ENCODE data around the gene SAC3D1.
"Not testable (repeated sequence)": the region's sequence is repeated elsewhere in the genome, so short reads cannot be mapped to it uniquely, and the experiment has no call there.

Gene SAC3D1

DNA sequence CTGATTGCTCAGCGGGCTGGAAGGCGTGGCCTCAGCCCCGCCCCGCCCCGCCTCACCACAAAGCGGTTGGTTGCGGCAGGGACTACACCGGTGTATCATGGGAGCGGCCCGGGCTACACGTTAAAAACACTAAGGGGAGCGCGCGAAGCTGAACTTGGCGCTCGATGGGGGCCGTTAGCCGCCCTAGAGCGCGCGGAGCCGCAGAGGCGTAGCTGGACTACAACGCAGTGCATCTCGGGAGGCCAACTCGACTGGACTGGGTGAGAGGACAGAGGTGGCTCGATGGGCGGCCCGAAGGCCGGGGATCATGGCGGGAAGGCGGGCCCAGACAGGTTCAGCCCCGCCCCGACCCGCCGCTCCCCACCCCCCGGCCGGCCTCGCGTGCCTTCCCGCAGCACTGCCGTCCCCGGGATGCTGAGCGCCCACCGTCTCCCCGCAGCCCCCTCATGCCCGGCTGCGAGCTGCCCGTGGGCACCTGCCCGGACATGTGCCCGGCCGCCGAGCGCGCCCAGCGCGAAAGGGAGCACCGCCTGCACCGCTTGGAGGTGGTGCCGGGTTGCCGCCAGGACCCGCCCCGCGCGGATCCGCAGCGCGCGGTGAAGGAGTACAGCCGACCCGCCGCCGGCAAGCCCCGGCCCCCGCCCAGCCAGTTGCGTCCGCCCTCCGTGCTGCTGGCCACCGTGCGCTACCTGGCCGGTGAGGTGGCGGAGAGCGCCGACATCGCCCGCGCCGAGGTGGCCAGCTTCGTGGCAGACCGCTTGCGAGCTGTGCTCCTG, at the start of gene SAC3D1:
Gene SAC3D1 (plus strand): TSS at position 364 of the 776 bp plus-strand sequence. CDS start 83 bp downstream, at position 447.
- DNase-seq (ENCODE audit: low read depth, low spot score) = peak; percentile 68

DNA sequence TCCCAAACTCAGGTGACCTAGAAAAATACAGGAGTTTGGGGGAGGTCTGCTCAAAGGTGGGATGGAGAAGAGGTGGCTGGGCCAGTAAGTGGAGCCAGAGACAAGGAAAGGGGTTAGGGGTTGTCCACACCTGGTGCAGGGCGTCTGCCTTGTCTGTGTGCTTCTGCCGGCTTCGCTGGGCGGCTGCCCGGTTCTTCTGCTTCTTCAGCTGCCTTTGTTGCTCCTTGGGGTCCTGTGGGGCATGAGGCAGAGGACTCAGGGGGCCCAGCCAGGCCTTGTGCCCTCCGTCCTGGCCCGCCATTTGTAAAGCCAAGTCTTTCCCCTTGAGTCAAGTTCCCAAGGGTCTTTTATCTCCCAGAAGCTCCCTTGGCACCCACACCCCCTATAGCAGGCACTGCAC, 46.7 kb upstream of the SAC3D1 start:
- DNase-seq (ENCODE audit: low read depth, low spot score) = no peak

DNA sequence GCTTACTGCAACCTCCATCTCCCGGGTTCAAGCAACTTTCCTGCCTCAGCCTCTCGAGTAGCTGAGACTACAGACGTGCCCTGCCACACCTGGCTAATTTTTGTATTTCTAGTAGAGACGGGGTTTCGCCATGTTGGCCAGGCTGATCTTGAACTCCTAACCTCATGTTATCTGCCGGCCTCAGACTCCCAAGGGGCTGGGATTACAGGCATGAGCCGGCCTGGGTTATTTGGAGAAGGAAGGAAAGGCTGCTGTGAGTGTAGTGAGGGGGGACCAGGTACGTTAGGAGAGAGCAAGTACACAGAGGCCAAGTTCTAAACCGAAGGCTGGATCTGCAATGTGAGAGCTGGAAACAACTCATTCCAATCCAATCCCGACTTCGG, 44.7 kb upstream of the SAC3D1 start:
- DNase-seq (ENCODE audit: low read depth, low spot score) = no peak

DNA sequence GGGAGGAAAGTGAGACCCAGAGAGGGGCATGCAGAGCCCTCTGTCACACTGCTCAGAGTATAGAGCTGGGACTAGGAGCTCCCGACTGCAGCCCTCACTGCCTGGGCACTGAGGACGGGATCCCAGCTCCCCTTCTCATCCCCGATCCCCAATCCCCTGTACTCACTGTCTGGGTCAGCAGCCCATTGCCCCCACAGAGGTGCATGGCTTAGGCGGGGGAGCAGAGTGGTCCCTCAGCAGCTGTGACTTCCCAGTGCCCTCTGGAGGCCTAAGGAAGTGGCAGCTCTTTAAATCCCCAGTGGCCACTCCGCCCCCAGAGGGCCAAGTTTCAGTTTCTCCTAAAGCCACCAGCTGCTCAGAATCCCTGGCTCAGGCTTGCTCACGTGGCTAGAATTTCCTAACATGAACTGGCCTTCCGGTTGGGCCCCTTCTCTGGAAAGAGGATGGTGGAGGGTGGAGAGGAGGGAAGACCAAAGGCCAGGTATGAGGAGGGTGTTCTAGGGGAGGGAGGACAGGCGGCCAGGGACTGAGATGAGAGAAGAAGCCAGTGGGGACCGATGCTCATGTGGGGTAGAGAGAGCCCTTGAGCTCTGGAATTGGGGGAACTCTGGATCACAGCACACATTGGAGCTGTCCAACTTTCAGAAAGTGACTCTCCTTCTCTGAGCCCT, 44.2 kb upstream of the SAC3D1 start, which contains the start of gene BATF2:
Gene BATF2 (minus strand): TSS at position 262 of the 671 bp plus-strand sequence. CDS start 57 bp downstream, at position 205.
- no peak for DNase-seq (ENCODE audit: low read depth, low spot score)

DNA sequence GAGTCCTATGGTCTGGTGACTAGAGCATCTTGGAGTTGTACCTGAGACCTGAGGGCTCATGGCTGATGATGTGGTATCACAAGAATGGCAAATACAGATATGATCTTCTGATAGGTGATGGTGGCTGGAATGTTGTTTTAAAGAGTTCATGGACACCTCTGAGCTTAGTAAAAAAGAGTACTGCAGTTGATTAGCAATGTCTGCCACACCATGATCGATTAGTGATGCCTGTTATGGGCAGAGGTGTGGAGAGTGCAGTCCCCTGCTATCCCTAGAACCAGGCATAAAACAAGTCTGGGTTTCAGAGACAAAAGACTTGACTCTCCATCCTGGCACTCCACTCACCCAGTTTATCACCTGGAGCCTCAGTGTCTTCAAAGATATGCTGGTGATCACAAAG, 42.9 kb upstream of the SAC3D1 start:
- no peak for DNase-seq (ENCODE audit: low read depth, low spot score)

DNA sequence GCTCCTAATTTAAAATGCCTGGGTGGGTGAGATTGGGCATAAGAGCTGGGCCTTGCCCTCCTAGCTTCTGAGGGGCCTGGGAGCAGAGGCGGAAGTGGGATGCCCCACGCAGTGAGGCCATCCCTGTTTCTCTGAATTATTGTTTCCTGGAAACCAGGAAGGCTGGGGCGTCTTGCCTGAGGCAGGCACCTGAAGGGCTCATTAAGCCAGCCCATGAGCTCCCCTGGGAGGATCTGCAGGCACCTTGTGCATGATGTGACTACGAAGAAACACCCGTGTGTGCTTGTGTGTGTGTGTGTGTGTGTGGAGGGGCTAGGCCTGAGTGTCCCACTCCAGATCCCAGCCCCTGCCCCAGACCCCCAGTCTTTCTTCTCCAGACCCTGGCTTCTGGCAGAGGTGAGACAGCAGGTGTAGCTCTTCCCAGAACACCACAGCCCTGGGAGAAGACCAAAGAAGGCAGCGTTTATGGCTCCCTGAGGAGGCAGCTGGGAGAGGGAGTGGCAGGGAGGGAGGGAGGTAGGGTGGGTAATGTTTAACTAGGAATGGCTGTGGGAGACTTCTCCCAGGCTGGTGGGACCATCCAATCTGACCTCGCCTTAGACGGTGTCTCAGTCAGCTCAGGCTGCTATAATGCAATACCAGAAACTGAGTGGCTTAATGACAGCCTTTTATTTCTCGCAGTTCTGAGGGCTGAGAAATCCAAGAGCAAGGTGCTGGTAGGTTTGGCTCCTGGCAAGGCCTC, 42.1 kb upstream of the SAC3D1 start:
- no peak for DNase-seq (ENCODE audit: low read depth, low spot score)

DNA sequence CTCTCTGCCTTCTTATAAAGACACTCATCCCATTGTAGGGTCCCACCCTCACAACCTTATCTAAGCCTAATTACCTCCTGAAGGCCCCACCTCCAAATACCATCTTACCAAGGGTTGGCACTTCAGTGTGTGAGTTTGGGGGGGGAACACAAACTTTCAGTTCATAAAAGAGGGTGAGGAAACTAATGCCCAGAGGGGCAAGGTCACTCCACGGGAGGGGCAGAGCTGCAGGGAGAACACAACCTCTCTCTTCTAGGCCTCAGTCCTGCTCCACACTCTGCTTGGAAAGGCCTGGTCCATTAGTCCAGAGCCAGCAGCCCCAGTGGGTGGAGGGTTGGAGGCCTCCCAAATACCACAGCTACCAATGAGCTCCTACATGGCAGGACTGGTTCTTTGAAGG, 41.5 kb upstream of the SAC3D1 start:
- DNase-seq (ENCODE audit: low read depth, low spot score) = no peak

DNA sequence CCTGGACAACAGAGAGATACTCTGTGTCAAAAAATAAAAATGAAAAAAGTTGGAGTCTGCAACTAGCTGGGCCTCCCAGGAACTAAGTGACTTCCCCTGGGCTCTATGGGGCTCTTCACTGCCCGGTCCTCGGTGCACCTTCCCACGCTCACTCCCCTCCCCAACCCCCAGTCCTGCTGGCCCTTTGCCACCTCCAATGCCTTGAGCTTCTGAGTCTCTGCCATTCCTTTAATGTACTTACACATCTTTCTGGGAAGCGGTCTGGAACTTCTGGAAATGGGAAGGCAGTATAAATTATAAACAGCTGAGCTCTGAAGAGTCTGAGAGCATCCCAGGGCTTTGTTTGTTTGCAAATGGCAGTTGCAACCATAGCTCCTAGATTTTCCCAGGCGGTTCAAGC, 38.3 kb upstream of the SAC3D1 start:
- DNase-seq (ENCODE audit: low read depth, low spot score) = no peak

DNA sequence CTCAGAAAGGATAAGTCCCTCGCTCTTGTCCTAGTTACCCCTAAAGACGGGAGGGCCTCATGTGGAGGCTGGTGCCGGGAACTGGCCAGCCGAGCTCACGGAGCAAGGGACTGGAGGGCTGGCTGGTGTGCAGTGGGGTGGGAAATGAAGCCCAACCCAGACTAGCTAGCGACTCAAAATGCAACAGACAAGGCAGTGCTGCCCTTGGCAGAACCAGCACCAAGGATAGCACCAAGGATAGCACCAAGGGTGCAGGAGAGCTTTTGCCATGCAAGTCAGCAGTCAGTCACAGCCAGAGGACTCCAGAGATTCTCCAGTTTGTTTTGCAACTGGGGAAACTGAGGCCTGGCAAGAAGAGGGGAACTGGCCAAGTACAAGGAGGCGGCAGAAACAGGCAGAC, 37.7 kb upstream of the SAC3D1 start:
- no peak for DNase-seq (ENCODE audit: low read depth, low spot score)

DNA sequence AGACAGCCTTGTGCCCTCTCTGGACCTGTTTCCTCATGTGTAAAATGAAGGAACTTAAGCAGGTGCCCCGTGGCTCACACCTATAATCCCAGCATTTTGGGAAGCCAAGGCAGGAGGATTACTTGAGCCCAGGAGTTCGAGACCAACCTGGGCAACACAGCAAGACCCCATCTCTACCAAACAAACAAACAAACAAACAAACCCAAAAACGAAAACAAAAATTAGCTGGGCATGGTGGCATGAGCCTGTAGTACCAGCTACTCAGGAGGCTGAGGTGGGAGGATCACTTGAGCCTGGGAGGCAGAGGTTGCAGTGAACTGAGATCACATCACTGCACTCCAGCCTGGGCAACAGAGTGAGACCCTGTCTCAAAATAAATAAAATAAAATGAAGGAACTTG, 37.0 kb upstream of the SAC3D1 start:
- not testable (repeated sequence) for DNase-seq (ENCODE audit: low read depth, low spot score)

DNA sequence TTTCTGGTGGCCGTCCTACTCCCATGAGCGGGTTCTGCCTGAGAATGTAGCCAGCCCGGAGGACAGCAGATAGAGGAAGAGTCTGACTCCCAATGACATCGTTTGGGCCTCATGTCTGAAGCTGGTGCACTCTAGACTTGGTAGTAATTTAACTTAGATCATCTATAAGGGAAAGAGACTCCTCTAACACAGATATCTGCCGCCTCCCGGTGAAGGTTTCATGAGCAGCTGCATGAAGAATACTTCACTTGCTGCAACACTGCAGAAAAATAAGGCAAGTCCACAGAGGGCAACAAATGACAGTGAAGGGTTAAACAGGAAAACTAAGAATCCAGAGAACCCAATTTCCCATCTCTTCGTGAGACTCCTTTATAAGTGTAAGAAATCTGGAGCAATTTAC, 33.0 kb upstream of the SAC3D1 start:
- no peak for DNase-seq (ENCODE audit: low read depth, low spot score)

DNA sequence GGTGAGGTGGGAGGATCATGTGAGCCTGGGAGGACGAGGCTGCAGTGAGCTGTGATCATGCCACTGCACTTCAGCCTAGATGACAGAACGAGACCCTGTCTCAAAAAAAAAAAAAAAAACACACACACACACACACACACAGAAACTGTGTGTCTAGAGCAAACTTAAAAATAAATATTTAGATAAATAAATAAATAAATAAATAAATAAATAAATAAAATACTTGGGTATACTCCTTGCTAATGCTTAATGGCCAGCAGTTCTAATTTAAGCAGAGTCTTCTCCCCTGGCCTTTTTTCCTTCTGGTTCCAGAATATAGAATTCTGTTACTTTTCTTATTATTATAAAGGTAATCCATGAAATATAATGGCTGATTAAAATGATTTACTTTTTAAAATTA, 32.1 kb upstream of the SAC3D1 start:
- no peak for DNase-seq (ENCODE audit: low read depth, low spot score)

DNA sequence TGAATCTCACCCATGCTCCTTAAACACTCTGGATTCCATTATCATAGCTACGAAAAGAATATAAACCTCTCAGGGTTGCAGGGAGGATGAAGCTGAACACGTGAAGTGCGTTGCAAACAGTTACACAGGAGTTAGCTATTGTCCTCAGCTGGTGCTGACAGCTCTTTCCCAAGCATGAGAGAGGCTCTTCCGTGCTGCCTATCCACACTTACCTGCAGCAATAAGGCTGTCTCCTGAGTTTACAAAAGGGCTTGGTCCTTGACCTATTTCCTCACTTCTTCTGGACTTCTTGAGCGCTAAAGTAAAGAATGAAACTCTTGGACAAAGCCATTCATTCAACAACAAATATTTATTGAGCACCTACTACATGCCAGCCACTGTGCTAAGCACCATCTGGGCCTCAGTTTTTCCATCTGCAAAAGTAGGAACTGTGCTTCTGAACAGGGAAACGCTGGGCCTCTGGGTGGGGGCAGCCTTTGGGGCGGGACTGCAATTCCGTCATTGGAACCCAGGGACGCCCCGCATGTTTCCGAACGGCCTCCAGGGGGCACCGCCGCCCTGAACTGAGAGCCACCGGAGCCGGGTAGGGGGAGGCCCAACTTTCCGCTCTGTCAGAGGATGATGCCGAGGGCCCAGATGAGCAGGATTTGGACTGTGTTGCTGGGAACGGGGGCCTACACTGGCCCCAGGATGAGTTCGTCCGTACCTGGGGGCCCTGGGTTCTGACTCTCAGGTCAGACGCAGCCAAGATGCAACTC, 27.7 kb upstream of the SAC3D1 start:
- DNase-seq (ENCODE audit: low read depth, low spot score) = peak; percentile 82

DNA sequence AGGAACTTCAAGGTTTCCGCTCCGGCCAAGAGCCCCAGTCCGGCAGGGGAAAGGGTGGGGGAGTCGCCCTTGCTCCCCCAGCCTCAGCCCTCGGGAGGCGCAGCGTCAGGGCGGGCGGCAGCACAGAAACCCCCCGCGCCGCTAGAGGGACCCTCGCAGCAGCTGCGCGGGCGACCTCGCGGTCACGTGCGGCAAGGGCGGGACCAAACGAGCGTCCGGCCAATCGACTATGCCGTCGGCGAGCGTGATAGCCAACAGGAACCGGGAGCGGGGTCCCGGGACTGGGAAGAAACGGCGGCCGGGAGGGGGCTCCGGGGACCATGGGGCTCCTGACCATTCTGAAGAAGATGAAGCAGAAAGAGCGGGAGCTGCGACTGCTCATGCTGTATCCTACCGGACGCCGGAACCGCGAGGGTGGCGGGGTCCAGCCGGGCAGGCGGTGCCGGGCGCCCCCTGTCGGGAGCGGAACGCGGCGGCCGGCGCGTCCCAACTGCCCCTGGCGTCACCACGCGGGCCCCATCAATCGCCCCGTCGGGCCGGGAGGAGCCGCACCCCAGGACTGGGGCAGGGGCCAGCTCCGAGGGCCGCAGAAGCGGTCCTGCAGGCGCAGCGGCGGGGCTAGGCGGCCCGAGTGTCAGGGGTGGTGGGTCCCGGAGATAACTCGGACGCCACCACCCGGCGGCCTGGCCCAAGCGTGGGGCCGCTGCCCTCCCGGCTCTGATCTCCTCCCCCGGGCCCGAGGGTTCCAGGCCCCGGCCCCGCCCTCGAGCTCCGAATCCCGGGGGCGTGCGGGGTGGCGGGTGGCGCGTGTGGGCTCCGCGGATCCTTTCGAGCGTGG, 26.9 kb upstream of the SAC3D1 start, which contains the start of gene ARL2:
Gene ARL2 (plus strand): TSS at position 273 of the 838 bp plus-strand sequence. CDS start 48 bp downstream, at position 321.
- peak; percentile 75 for DNase-seq (ENCODE audit: low read depth, low spot score)

DNA sequence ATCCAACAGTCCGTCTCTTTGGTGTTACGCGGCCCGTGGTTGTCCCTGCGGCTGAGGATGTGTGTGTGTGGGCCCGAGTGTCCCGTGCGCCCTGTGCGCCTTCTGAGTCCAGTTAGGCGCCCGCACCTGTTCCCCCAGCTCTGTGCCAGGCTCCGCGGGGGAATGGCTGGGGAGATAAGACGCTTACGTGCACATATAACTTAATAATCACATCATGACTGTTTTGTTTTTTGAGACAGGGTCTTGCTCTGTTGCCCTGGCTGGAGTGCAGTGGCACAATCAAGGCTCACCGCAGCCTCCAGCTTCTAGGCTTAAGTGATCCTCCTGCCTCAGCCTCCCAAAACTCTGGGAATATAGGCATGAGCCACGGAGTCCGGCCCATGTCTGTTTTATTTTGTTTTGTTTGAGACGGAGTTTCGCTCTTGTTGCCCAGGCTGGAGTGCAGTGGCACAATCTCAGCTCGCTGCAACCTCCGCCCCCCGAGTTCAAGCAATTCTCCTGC, 26.2 kb upstream of the SAC3D1 start:
- no peak for DNase-seq (ENCODE audit: low read depth, low spot score)

DNA sequence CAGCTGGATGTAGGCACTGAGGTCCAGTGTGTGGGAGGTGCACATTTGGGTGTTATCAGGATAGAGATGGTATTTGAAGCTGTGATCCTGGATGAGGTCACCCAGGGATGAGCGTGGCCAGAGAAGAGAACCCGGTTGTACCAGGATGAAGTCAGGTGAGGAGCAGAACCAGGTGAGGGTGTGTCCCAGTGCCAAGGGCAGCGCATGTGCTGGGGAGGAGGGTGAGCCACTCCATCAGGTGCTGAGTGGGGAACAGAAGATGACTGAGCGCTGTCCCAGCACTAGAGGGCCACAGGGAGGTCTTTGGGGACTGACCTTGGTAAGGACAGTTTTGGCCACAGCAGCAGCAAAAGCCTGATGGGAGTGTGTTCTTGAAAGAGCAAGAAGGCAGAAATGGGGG, 24.3 kb upstream of the SAC3D1 start:
- no peak for DNase-seq (ENCODE audit: low read depth, low spot score)

DNA sequence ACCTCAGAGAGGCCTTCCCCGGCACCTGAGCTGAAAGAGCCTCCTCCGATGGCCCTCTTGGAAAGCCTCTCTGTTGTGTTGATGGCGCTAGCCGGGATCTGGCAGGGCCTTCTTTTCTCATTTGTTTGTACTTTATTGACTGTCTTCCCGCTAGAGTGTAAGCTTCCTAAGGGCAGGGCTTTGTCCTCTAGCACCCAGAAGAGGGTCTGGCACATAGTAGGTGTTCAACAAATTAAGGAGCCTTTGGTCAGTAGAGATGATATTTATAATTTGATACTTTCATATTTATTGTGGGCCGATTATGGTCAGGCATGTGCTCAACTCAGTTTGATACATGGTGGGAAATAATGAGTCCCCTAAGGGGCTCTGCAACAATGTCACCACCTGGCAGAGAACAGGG, 23.1 kb upstream of the SAC3D1 start:
- DNase-seq (ENCODE audit: low read depth, low spot score) = no peak

DNA sequence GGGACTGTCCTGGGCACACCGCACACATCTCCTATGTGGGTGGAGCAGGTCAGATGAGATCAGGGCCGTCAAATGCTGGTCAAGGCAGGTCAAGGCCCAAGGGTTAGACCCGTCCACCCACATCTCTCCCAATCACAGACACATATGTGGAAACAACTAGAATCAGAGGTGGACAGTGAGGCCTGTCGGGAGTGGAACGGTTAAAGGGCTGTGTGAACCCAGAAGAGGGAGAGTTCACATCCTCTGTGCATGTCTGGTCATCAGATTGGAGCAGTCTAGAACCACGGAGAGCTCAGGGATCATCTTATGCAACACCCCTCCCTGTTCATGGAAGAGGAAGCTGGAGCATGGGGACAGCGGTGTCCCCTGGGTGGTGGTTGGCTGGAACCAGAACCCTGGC, 21.2 kb upstream of the SAC3D1 start:
- DNase-seq (ENCODE audit: low read depth, low spot score) = no peak

DNA sequence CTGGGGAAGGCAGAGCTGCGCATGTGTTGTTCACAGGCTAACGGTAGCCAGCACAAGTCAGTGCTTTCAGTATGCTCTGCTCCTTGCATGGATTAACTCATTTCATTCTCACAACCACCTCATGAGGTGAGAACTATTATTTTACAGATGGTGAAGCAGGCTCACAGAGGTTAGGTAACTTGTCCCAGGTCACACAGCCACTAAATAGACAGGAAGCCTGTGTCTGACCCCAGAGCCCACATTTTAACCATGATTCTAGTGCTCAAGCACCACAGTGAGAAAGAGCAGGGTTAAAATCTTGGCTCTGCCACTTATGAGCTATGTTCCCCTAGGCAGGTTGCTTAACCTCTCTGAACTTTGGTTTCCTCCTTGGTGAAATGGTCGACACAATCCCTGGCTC, 20.0 kb upstream of the SAC3D1 start:
- DNase-seq (ENCODE audit: low read depth, low spot score) = no peak

DNA sequence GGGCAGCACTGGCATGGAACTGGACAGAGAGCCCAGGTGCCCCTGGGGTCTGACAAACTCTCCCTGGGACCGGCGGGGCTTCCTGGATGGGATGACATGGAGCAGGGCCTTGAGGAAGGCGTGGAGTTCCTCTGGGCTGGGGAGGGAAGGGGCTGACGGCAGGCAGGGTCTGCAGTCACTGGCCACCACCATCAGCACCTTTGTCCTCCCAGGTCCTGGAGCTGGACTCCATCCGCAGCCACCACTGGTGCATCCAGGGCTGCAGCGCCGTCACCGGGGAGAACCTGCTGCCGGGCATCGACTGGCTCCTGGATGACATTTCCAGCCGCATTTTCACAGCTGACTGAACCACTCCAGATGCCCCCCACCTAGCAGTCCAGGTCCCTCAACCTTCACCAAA, 19.5 kb upstream of the SAC3D1 start:
- DNase-seq (ENCODE audit: low read depth, low spot score) = no peak

DNA sequence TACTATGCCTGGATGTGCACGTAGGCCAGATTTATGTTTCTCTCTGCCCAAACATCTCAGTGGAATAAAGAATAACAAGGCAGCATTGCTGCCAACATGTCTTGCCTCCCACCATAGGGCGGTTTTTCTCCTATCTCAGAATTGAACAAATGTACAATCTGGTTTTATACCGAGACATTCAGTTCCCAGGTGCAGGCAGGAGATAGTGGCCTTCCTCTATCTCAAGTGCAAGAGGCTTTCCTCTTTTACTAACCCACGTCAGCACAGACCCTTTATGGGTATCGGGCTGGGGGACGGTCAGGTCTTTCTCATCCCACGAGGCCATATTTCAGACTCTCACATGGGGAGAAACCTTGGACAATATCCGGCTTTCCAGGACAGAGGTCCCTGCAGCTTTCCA, 17.5 kb upstream of the SAC3D1 start:
- DNase-seq (ENCODE audit: low read depth, low spot score) = not testable (repeated sequence)

Measured in activated naive CD8-positive, alpha-beta T cell treated with anti-CD3 and anti-CD28 coated beads, Interleukin-2, amount 50 U/mL, for 16 hours (primary cell).